ENCODE results near the gene CCRL2. TPM values are rescaled to one million over a fixed set of nuclear protein-coding genes. Genes with fewer than 3 reads are reported as not detected.

CCRL2 gene
- total and polyA plus RNA-seq, 2 of the 8 experiments (the other 6 are each of a cell fraction or from before 2014, with no cell fraction given): not detected

DNA sequence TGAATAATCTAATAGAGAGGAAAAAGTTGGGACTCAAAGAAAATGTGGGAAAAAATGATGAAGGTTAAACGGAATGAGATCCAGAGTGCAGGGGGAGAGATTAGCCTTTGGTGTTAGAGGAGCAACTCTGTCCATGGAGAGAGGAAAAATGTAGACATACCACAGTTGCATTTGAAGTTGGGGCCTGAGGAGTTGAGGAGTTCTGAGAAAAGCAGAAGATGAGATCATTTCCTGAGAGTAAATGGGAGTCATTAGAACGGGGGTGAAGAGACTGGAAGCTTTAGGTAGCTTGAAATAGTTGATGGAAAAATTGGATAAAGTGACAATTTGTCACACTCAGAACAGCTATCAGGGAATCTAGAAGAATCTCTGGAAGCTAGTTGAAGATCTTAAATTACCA lies 7.5 kb upstream of the CCRL2 start:
- CTCF ChIA-PET (ENCODE audit: partially characterized antibody): interaction anchor here (0.9 to 3.8 kb wide), 7 partner anchors 11 to 184 kb away, joined by 3 to 16 read pairs (median 3); no protein-coding TSS in a partner anchor
- 0 out of 7 replicates have a peak, but pooled peaks cover 0 to 2% (median 0%) of the 10 kb centered on the region in 4 experiments for H3K4me1 ChIP-seq (replicated peaks in 1 of 4; ENCODE audit: control insufficient read depth in 3 of 4, insufficient read depth in 4 of 4, low read length in 3 of 4)
- POLR2A ChIA-PET (ENCODE audit: partially characterized antibody): no interaction called here
- TF ChIP-seq CBX5 (IDR thresholded peaks at IDR 0.05; ENCODE audit: low read depth, low read length) (no peak), TAF1 (IDR thresholded peaks at IDR 0.05; ENCODE audit: low read depth, low read length) (no peak), TBP (IDR thresholded peaks at IDR 0.05; ENCODE audit: low read depth, low read length) (no peak), SIX5 (IDR thresholded peaks at IDR 0.05; ENCODE audit: low read depth, low read length) (no peak)
- TF ChIP-seq, protein P1, sequence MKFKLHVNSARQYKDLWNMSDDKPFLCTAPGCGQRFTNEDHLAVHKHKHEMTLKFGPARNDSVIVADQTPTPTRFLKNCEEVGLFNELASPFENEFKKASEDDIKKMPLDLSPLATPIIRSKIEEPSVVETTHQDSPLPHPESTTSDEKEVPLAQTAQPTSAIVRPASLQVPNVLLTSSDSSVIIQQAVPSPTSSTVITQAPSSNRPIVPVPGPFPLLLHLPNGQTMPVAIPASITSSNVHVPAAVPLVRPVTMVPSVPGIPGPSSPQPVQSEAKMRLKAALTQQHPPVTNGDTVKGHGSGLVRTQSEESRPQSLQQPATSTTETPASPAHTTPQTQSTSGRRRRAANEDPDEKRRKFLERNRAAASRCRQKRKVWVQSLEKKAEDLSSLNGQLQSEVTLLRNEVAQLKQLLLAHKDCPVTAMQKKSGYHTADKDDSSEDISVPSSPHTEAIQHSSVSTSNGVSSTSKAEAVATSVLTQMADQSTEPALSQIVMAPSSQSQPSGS (IDR thresholded peaks at IDR 0.05; ENCODE audit: low read length): no peak

More for the DNA sequence above, 7.5 kb upstream of the CCRL2 start:
- no peak for DNase-seq (ENCODE audit: low read depth in 1 of 2, low spot score in 2 of 2)
- no peak overlapping the region for H2AFZ ChIP-seq (ENCODE audit: low read length)
- H3K79me2 ChIP-seq (ENCODE audit: control insufficient read depth in 1 of 2, insufficient read depth in 2 of 2, low read length in 2 of 2): no peaks in the 10 kb centered on the region
- H3K4me2 ChIP-seq (ENCODE audit: insufficient read depth in 1 of 2, low read depth in 2 of 2, low read length in 2 of 2): no peak overlapping the region
- no peak overlapping the region for H3K18ac ChIP-seq (ENCODE audit: extremely low read depth, low read length)
- no peak for FAIRE-seq
- no peak overlapping the region for H4K91ac ChIP-seq (replicated peaks; ENCODE audit: insufficient read length, low read length)
- H3K23ac ChIP-seq (ENCODE audit: insufficient read length): no peak overlapping the region
- H2BK120ac ChIP-seq (replicated peaks; ENCODE audit: low read depth, low read length): no peak overlapping the region
- no peak overlapping the region for H2BK20ac ChIP-seq (ENCODE audit: low read length)
- H3K27ac ChIP-seq (ENCODE audit: low read depth, low read length): no peak overlapping the region
- H3K4ac ChIP-seq (replicated peaks; ENCODE audit: insufficient read length, low read depth, low read length): no peak overlapping the region
- no peak overlapping the region for H3K9ac ChIP-seq (replicated peaks in 1 of 4; ENCODE audit: extremely low read depth in 1 of 4, low read depth in 3 of 4, low read length in 3 of 4)
- no peaks in the 10 kb centered on the region for H4K20me1 ChIP-seq (replicated peaks in 1 of 2; ENCODE audit: control insufficient read depth in 1 of 2, insufficient read depth in 2 of 2, low read length in 2 of 2)
- no peak overlapping the region for H4K5ac ChIP-seq (ENCODE audit: insufficient read length, low read depth, low read length)
- H4K8ac ChIP-seq (ENCODE audit: extremely low read depth, insufficient read depth, low read length): no peak overlapping the region
- no peak overlapping the region for H2AK5ac ChIP-seq (ENCODE audit: low read depth, low read length)
- H3K23me2 ChIP-seq (ENCODE audit: low read depth, low read length): no peaks in the 10 kb centered on the region
- no peak overlapping the region for H3K14ac ChIP-seq (ENCODE audit: insufficient read length)
- H3K36me3 ChIP-seq (ENCODE audit: control insufficient read depth in 2 of 4, insufficient read depth in 4 of 4, low read length in 3 of 4): no peaks in the 10 kb centered on the region
- 83% methylated on average over 2 of the region's 2 CpGs; no CpG with 5 or more reads in 1 of the 2 experiments for WGBS, 2 experiments (ENCODE audit: extremely low coverage in 1 of 2, insufficient coverage in 1 of 2, insufficient read length in 1 of 2, insufficient replicate concordance in 2 of 2, low coverage in 1 of 2, low lambda C conversion rate in 2 of 2, missing lambda C conversion rate in 1 of 2)
- H3K27me3 ChIP-seq (replicated peaks in 1 of 4; ENCODE audit: control insufficient read depth in 3 of 4, extremely low read depth in 1 of 4, insufficient read depth in 3 of 4, low read length in 3 of 4): no peaks in the 10 kb centered on the region
- no peak overlapping the region for H3K4me3 ChIP-seq (ENCODE audit: extremely low read depth in 1 of 4, insufficient read depth in 2 of 4, low read depth in 3 of 4, low read length in 4 of 4)
- no peaks in the 10 kb centered on the region for H3K9me3 ChIP-seq (ENCODE audit: insufficient read depth in 2 of 2, low read depth in 1 of 2, low read length in 1 of 2)
- no peaks in the 10 kb centered on the region for H3K79me1 ChIP-seq (ENCODE audit: low read depth, low read length)
- H2BK12ac ChIP-seq (ENCODE audit: low read depth, low read length): no peak overlapping the region
- H2BK5ac ChIP-seq (ENCODE audit: low read depth, low read length): no peak overlapping the region
- H2BK15ac ChIP-seq (ENCODE audit: low read length): no peak overlapping the region
- H3K56ac ChIP-seq (replicated peaks; ENCODE audit: insufficient read length, low read depth, low read length): no peak overlapping the region

Data from H1 (cell line).